Effector memory CD4-positive, alpha-beta T cell (primary cell): Measurements from ENCODE around the gene CERS5.
"Not testable (repeated sequence)": the region's sequence is repeated elsewhere in the genome, so short reads cannot be mapped to it uniquely, and the experiment has no call there.

Source experiments
- DNase-seq, 3 donors: peaks; one replicate each; pipeline ENCODE4 v3.0.0-alpha.2; 2020
- H3K27ac ChIP-seq: 2 replicates; pipeline ENCODE4 v1.7.0; 2013; ENCODE audit warnings: mild to moderate bottlenecking, low read length, moderate library complexity; ENCODE audit not compliant: insufficient read depth, poor library complexity, severe bottlenecking
- H3K27me3 ChIP-seq: replicated peaks from 2 replicates; pipeline ENCODE4 v1.7.0; 2013; ENCODE audit warnings: mild to moderate bottlenecking, low read length; ENCODE audit not compliant: insufficient read depth, control insufficient read depth, poor library complexity, severe bottlenecking
- H3K36me3 ChIP-seq: 2 replicates; pipeline ENCODE4 v1.7.0; 2013; ENCODE audit warnings: mild to moderate bottlenecking, low read length, moderate library complexity; ENCODE audit not compliant: control insufficient read depth, insufficient read depth
- H3K4me1 ChIP-seq: 2 replicates; pipeline ENCODE4 v1.7.0; 2013; ENCODE audit warnings: low read length, mild to moderate bottlenecking; ENCODE audit not compliant: control insufficient read depth, insufficient read depth, poor library complexity, severe bottlenecking
- H3K4me3 ChIP-seq: 2 replicates; pipeline ENCODE4 v1.7.0; 2013; ENCODE audit warnings: low read length, low read depth, mild to moderate bottlenecking; ENCODE audit not compliant: insufficient read depth, poor library complexity, severe bottlenecking
- H3K9me3 ChIP-seq: 2 replicates; pipeline ENCODE4 v1.7.0; 2013; ENCODE audit warnings: mild to moderate bottlenecking, low read length, moderate library complexity; ENCODE audit not compliant: control insufficient read depth

Gene CERS5

GRCh38 chr12:50148011-50148410 lies 19.2 kb downstream of the CERS5 start:
- H3K9me3 ChIP-seq, H3K4me1 ChIP-seq, H3K27me3 ChIP-seq: not testable (repeated sequence)

GRCh38 chr12:50147281-50147680 lies 19.9 kb downstream of the CERS5 start:
- H3K9me3 ChIP-seq = no peaks in the 10 kb centered on the region
- no peak overlapping the region for H3K4me3 ChIP-seq
- H3K27me3 ChIP-seq = no peaks in the 10 kb centered on the region
- H3K36me3 ChIP-seq = peaks cover 9% of the 10 kb centered on the region
- no peaks in the 10 kb centered on the region for H3K4me1 ChIP-seq
- DNase-seq = no peak
- H3K27ac ChIP-seq = no peak overlapping the region

More at GRCh38 chr12:50148011-50148410, 19.2 kb downstream of the CERS5 start:
- not testable (repeated sequence) for H3K4me3 ChIP-seq, DNase-seq, H3K36me3 ChIP-seq, H3K27ac ChIP-seq

- H3K9me3 ChIP-seq = no peaks in the 10 kb centered on the region
- no peak overlapping the region for H3K4me3 ChIP-seq
- no peak overlapping the region for H3K27ac ChIP-seq
- DNase-seq = no peak
- no peaks in the 10 kb centered on the region for H3K27me3 ChIP-seq
- no peaks in the 10 kb centered on the region for H3K4me1 ChIP-seq
- peaks cover 16% of the 10 kb centered on the region for H3K36me3 ChIP-seq
Observed at GRCh38 chr12:50145439-50145838, 21.7 kb downstream of the CERS5 start.

- Histone ChIP-seq H3K27ac (no peak overlapping the region), H3K27me3 (no peaks in the 10 kb centered on the region)
- DNase-seq = no peak
Observed at GRCh38 chr12:50142993-50143392, 24.2 kb downstream of the CERS5 start.

GRCh38 chr12:50132505-50133135 lies 34.5 kb downstream of the CERS5 start:
- Histone ChIP-seq H3K4me3 (no peak overlapping the region), H3K27me3 (no peaks in the 10 kb centered on the region), H3K4me1 (no peaks in the 10 kb centered on the region), H3K9me3 (no peaks in the 10 kb centered on the region), H3K36me3 (peaks cover 71% of the 10 kb centered on the region), H3K27ac (no peak overlapping the region)
- no peak for DNase-seq

More at GRCh38 chr12:50142993-50143392, 24.2 kb downstream of the CERS5 start:
- Histone ChIP-seq H3K9me3 (no peaks in the 10 kb centered on the region), H3K4me1 (no peaks in the 10 kb centered on the region), H3K36me3 (peaks cover 24% of the 10 kb centered on the region), H3K4me3 (no peak overlapping the region)

GRCh38 chr12:50129290-50129689 lies 37.9 kb downstream of the CERS5 start:
- Histone ChIP-seq H3K27me3 (no peaks in the 10 kb centered on the region), H3K27ac (no peak overlapping the region), H3K4me1 (no peaks in the 10 kb centered on the region), H3K9me3 (no peaks in the 10 kb centered on the region), H3K36me3 (peaks cover 62% of the 10 kb centered on the region), H3K4me3 (no peak overlapping the region)
- no peak for DNase-seq

- Histone ChIP-seq H3K4me3 (no peak overlapping the region), H3K36me3 (peaks cover 46% of the 10 kb centered on the region), H3K4me1 (no peaks in the 10 kb centered on the region), H3K27ac (no peak overlapping the region), H3K9me3 (no peaks in the 10 kb centered on the region), H3K27me3 (no peaks in the 10 kb centered on the region)
- DNase-seq = no peak
Observed at GRCh38 chr12:50127546-50127945, 39.6 kb downstream of the CERS5 start.

GRCh38 chr12:50123203-50123602 lies 44.0 kb downstream of the CERS5 start:
- Histone ChIP-seq H3K27me3 (no peaks in the 10 kb centered on the region), H3K4me1 (no peaks in the 10 kb centered on the region), H3K4me3 (no peak overlapping the region), H3K27ac (no peak overlapping the region), H3K9me3 (no peaks in the 10 kb centered on the region), H3K36me3 (peaks cover 45% of the 10 kb centered on the region)
- DNase-seq = no peak

GRCh38 chr12:50121641-50122040 lies 45.5 kb downstream of the CERS5 start:
- Histone ChIP-seq H3K4me3 (no peak overlapping the region), H3K27ac (no peak overlapping the region), H3K4me1 (peaks cover under 1% of the 10 kb centered on the region), H3K9me3 (no peaks in the 10 kb centered on the region), H3K27me3 (no peaks in the 10 kb centered on the region), H3K36me3 (peaks cover 38% of the 10 kb centered on the region)
- no peak for DNase-seq

- Histone ChIP-seq H3K27ac (no peak overlapping the region), H3K4me3 (no peak overlapping the region), H3K27me3 (no peaks in the 10 kb centered on the region), H3K4me1 (peaks cover 7% of the 10 kb centered on the region), H3K9me3 (no peaks in the 10 kb centered on the region), H3K36me3 (peaks cover 43% of the 10 kb centered on the region)
- no peak for DNase-seq
Observed at GRCh38 chr12:50120953-50121352, 46.2 kb downstream of the CERS5 start.
